HG03066 (cell line): Measurements from ENCODE around the gene SETD1A.

Experiments
- ATAC-seq: cut with Tn5 transposase; IDR thresholded peaks from one replicate; pipeline ENCODE4 v1.9.1; 2021; ENCODE audit warnings: low read depth; ENCODE audit not compliant: unreplicated experiment

SETD1A gene

GRCh38 chr16:30957456-30958174 lies at the start of gene SETD1A:
Gene SETD1A, plus strand, starts transcription at chr16:30957754. Its CDS starts 978 bp downstream, at chr16:30958732.
- ATAC-seq = peak; percentile 67

GRCh38 chr16:30910427-30911029 lies 47.0 kb upstream of the SETD1A start:
- no peak for ATAC-seq

GRCh38 chr16:30912794-30913412 lies 44.7 kb upstream of the SETD1A start:
- no peak for ATAC-seq

GRCh38 chr16:30914830-30915229 lies 42.7 kb upstream of the SETD1A start:
- no peak for ATAC-seq

- no peak for ATAC-seq
Observed at GRCh38 chr16:30918614-30919013, 38.9 kb upstream of the SETD1A start.

- no peak for ATAC-seq
Observed at GRCh38 chr16:30920891-30921290, 36.7 kb upstream of the SETD1A start.

GRCh38 chr16:30921459-30921747 lies 36.2 kb upstream of the SETD1A start:
- ATAC-seq = no peak

- peak; percentile 4 for ATAC-seq
Observed at GRCh38 chr16:30921748-30922419, 35.7 kb upstream of the SETD1A start.

- peak; percentile 70 for ATAC-seq
Observed at GRCh38 chr16:30922420-30922959, 35.1 kb upstream of the SETD1A start.

- peak; percentile 64 for ATAC-seq
Observed at GRCh38 chr16:30922960-30923535, 34.5 kb upstream of the SETD1A start.

- ATAC-seq = no peak
Observed at GRCh38 chr16:30923554-30924075, 33.9 kb upstream of the SETD1A start, which contains the start of gene FBXL19. Gene FBXL19, plus strand, starts transcription at chr16:30923572. Its CDS starts 2,183 bp downstream, at chr16:30925755.

- ATAC-seq = no peak
Observed at GRCh38 chr16:30924076-30924912, 33.3 kb upstream of the SETD1A start.

GRCh38 chr16:30924913-30925631 lies 32.5 kb upstream of the SETD1A start:
- no peak for ATAC-seq

- ATAC-seq = no peak
Observed at GRCh38 chr16:30925632-30925987, 31.9 kb upstream of the SETD1A start.

GRCh38 chr16:30925995-30926811 lies 31.4 kb upstream of the SETD1A start:
- no peak for ATAC-seq

GRCh38 chr16:30926937-30927788 lies 30.4 kb upstream of the SETD1A start:
- ATAC-seq = no peak

- ATAC-seq = no peak
Observed at GRCh38 chr16:30927789-30928378, 29.7 kb upstream of the SETD1A start.
